Measurements from ENCODE around the gene OR2T2.
"Not testable (repeated sequence)": the region's sequence is repeated elsewhere in the genome, so short reads cannot be mapped to it uniquely, and the experiment has no call there.

The OR2T2 gene, protein sequence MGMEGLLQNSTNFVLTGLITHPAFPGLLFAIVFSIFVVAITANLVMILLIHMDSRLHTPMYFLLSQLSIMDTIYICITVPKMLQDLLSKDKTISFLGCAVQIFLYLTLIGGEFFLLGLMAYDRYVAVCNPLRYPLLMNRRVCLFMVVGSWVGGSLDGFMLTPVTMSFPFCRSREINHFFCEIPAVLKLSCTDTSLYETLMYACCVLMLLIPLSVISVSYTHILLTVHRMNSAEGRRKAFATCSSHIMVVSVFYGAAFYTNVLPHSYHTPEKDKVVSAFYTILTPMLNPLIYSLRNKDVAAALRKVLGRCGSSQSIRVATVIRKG

DNA sequence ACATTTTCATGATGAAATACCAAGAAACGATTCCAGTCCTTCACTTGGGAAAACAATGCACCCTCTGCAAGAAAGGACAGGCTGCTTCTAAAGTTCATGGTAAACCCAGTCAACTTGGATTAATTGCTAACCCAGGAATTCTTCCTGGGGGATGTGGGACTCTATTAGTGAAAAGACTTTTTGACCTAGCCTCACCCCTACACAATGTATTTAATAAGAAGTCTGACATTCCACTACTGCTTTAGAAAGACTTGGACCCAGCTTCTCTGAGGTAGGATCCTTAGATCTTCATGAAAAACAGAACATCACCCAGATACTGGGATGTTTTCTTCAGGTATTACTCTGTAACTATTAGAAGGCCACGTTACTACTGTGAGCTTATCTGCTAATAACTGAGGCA, at the start of gene OR2T2:
Gene OR2T2 (plus strand): TSS at position 239 of the 400 bp plus-strand sequence. CDS start 7,161 bp downstream, outside the sequence.
- not testable (repeated sequence) for DNase-seq

DNA sequence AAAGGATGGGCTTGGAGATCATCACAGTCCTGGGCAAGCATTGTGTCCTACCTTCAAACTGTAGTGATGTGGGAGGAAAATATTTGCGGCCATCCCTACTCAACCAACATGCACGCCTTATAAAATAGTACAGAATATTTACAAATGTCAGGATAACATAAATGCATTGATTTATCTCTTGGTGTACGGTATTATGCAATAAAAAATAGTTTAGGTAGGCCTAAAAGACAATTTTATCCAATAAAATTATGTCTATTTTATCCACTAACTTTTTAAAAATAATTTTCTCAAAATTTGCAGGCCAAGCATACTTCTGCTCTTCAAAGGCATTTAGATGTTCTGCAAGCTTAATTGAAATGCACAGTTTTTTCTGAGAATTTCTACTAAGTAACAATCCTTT, 42.7 kb upstream of the OR2T2 start, which contains the start of gene OR2T1:
Gene OR2T1 (plus strand): TSS at position 301 of the 400 bp plus-strand sequence. CDS start 3,100 bp downstream, outside the sequence.
- DNase-seq: no peak

DNA sequence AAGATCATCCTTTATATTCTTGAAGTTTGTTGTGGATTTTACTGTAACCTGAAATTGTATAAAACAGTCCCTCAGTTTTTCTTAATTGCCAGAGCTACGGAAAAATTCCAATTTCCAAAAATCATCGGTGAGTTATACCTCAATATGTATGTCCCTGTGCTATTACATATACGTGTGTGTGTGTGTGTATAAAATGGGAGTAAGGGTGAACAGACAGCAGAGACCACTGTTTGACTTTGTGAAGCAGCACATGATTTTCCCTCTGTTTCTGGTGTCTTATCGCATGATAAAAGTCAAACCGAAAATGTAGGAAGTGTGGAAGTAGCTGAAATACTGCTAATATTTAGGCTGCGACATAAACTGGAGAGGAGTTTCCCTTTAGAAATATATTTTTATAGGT, 41.4 kb upstream of the OR2T2 start:
- DNase-seq: no peak

DNA sequence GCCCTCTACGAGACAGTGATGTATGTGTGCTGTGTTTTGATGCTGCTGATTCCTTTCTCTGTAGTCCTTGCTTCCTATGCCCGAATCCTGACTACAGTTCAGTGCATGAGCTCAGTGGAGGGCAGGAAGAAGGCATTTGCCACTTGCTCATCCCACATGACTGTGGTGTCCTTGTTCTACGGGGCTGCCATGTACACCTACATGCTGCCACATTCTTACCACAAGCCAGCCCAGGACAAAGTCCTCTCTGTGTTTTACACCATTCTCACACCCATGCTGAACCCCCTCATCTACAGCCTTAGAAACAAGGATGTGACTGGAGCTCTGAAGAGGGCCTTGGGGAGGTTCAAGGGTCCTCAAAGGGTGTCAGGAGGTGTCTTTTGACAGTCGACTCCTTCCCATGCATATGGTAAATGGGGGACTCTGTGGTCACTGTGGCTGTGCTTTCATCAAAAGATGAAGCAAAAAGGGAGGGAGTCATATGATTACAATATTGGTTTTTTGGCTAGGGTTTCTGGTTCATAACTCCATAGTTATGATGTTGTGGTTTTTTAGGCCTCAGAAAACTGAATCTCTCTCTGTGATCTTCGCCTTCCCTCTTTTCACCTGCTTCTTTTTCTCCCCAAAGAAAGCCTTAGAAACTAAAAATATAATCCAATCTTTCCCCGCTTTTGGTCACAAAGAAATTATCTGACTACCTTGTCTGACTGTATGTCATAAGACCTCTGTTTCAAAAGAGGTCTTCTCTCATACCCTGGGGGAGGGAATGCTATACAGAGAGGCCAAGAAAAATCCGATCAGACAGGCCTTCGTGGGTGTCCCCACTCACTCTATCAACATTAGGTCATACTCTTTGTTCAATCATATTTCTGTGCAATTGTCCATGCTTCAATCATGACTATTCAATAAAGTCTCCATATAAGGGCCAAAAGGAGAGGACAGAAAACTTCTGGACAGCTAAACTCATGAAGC, 38.4 kb upstream of the OR2T2 start:
- no peak for DNase-seq

DNA sequence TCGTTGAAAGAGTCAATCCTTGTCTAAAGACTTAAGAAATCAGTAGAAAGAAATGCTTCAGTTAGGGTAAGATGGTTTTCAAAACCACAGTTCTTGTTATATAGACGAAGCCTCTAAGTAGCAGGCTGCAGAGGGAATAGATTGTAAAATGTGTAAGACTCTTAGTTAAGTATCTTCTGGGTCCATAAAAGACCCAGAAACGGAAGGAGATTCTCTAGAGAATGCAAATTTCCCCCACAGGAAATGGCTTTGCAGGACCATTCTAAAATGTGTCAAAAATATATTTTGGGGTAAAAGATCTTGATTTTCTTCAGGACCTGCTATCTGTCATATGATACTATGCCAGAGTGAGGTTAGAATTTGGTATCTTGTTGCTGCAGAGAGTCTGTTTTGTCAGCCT, 29.2 kb upstream of the OR2T2 start:
- DNase-seq: no peak

DNA sequence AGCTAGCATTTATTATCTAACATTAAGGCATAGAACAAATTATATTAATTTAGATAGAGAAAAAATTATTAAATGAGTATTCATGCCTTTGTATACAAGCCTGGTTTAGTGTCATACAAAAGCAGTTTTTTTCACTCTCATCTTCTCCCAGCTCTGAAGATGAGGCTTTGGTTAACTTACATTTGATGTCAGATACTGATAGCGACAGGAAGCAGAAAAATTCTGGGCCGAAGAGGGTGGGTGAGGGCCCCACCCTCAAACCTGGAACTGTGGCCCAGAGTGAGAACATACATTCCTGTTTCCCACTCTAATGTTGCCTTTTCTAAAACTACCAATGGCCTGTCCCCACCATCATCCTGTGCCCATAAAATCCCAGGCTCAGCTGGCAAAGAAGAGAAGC, 27.6 kb upstream of the OR2T2 start:
- no peak for DNase-seq

DNA sequence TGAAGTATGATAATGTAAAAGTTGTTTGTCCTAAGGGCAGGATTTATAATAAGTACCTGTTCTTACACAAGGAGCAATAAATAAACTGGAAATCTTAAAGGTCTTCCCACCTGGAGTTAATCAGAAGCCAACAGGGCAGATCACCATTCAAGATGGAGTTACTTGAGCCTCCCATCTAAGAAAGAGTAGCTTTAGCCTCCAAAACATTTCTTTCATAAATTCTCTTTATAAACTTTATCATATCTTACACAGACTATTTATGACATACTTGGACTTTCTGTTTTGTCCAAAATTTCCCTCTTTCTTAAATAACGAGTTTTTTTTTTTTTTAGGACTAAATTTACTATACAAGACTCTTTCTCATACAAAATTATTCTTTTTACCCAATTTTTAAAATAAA, 24.1 kb upstream of the OR2T2 start:
- DNase-seq: no peak

DNA sequence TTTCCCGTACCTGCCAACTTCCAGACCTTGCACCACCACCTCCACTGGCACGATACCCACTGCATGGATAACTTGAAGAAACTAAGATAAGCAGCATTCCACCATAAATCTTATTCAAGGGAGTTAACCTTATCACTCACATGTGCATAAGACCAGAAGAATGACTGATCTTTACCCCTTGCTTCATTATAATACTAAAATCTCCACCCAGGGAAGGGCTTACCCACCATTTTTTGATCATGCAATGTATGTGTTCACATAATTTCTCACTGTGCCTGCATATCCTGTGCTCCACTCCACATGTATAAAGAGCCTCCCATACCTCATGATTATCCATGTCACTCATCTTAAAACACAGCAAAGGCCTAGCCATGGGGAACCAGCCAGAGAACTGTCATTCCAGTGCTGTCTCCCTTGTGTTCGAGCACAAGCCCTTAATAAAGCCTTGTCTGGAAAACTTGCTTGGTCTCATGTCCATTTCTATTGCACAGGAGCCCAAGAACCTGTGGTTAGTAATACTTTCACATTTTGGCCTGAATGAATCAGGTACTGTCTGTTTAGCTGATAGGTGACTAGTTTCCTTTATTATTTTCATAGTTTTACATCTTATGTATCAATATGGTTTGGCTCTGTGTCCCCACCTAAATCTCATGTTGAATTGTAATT, 17.8 kb upstream of the OR2T2 start:
- DNase-seq: not testable (repeated sequence)

DNA sequence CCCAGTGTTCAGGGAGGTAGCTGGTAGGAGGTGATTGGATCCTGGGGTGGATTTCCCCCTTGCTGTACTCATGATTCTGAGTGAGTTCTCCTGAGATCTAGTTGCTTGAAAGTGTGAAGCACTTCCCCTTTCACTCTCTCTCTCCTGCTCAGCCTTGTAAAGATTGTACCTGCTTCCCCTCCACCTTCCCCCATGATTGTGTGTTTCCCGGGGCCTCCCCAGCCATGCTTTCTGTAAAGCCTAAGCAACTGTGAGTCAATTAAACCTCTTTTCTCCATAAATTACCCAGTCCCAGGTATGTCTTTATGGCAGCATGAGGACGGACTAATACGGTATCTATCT, 17.3 kb upstream of the OR2T2 start:
- DNase-seq: not testable (repeated sequence)

DNA sequence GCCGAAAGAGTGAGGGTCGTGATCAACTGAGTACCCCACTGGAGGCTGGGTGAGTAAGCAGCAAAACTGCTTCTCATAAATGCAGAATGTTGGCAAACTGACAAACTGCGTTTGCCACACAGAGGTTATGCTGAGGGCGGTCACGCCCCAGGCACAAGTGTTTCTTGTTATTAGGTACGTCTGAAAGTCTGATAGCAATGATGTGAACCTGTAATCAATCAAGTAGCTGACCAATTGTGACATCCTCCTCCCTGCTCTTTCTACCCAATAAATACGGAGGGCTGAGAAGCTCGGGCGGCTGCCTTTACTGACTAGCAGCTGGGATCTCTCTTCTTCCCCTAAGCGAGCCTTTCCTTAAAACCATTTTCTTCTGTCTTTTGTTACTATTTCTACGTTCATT, 13.8 kb upstream of the OR2T2 start:
- not testable (repeated sequence) for DNase-seq

DNA sequence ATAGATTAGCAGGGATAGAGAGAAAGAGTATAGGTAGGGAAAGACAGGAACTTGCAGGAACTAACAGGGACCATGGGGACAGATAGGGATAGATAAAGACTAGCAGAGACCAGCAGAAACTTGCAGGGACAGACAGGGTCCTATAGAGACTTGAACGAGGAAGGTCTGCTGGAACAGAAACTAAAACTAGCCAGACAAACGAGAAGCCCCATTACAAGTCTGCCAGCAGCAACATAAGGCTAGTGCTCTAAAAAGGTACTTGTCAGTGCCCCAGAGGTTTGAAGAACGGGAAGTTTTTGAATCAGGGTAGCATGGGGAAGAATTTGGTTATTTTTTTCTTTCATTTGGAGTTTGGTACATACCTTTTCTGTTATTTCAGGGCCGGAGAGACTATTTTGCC, 13.2 kb upstream of the OR2T2 start:
- DNase-seq: not testable (repeated sequence)

DNA sequence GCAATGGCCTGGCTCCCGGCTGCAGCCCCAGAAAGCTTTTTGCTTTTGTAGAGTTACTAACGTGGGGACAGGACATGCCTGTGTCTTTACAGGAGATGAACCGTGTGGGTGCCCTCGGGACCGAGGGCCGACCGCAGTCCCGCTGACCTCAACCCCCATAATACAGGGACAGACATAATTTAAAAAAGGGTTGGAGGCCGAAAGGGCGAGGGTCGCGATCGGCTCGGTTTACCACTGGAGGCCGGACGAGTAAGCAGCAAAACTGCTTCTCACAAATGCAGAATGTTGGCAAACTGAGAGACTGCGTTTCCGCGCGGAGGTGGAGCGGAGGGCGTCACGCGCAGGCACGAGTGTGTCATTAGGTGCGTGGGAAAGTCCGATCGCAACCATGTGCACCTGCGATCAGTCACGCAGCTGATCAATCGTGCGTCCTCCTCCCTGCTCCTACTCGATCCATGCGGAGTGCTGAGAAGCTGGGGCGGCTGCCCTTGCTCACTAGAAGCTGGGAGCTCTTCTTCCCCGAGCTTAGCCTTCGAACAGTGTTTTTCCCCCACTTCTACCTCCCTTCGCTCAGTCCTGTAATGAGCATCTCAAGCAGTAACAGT, 11.5 kb upstream of the OR2T2 start:
- DNase-seq: not testable (repeated sequence)

DNA sequence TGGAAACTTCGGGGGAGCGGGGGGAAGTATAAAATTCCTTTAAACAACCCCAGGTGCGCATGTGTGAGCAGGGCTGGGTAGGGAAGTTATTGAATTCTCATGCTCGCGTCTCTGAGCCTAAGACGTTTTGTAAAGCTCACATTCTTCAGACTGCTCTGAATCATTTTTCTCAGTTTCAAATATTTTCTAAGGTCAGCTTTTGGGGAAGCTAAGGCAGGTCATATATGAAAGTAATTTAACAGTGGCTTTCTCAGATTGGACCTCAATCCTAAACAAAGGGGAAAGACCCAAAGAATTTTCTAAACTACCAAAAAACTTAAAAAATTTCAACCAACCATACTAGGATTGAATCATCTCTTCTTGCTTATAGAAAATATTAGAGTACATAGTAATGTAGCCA, 10.5 kb upstream of the OR2T2 start:
- DNase-seq: not testable (repeated sequence)

DNA sequence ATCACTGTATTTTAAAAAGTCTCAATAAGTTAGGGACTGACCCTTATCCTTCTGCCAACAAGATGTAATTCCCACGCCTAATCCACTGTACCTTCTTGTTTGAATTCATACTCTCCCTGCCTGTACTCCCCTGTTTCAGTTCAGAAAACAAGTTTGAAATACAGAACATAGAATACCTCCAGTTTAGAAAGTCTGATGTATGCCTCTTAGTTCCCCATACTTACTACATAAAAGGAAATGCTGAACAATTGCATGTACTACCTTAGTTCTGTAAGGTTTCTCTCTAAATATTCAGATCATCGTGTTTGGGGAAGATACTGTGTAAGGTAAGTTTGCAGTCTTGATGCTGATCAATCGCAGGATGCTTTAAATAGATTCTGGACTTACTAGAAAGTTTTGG, 9.1 kb upstream of the OR2T2 start:
- DNase-seq: not testable (repeated sequence)

DNA sequence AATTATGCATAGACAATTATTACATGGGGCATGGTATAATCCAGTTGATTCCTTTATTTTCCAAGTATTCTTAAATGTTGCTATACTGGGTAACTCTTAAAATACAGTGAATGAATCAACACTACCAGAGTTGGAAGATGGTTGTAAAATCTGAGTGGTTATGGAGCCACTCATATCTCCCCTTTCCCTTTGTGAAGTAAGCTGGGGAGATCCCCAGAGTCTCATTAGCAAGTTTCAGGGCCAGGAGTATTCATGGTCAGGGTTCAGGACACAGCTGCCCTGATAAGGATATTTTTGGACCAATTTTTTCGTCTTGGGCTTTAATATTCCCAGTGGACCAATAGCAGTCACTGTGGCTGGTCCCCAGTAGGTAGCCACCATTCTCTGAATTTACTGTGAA, 6.8 kb upstream of the OR2T2 start:
- DNase-seq: not testable (repeated sequence)

DNA sequence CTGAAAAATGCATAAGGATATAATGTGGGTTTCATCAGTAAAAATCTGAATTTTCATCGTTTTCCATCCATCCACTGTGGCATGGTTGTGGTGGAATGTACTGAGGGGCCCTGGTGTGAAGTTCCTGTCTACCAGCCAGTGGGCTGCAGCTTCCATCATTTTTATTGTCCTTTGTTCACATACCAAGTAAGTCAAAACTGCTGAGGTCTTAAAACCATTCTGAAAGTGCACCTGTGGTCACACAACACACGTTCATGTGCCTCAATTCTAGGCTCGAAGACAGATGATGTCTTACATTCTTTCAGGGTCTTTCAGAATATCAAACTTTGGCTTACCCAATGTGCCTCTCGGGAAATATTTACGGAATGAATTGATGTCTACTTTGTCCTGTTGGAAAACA, 6.2 kb upstream of the OR2T2 start:
- not testable (repeated sequence) for DNase-seq

DNA sequence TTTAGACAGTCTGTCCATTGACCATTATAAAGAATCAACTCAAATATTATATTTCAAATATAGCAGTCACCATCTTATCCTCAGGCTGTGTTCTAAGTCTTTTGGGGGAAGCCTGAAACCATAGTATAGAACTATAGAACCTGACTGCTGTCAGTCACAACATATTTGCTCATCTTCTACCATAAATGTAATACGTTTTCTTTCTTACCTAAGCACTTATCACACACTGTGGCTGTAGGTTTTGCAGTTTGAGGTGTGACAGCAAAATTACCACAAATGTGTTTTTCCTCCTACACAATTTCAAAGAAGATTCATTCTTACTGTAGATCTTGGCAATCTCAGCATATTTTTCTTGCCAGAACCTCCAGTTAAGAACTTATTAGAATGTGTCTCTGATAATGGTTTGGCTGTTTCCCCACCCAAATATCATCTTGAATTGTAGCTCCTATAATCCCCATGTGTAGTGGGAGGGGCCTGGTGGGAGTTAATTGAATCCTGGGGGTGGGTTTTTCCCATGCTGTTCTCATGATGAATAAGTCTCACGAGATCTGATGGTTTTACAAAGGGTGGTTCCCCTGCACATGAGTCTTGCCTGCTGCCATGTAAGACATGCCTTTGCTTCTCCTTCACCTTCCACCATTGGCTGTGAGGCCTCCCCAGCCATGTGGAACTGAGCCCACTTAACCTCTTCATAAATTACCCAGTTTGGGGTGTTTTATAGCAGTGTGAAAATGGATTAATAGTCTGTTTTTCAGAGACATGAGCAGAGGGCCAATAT, 2.7 kb upstream of the OR2T2 start:
- DNase-seq: not testable (repeated sequence)

DNA sequence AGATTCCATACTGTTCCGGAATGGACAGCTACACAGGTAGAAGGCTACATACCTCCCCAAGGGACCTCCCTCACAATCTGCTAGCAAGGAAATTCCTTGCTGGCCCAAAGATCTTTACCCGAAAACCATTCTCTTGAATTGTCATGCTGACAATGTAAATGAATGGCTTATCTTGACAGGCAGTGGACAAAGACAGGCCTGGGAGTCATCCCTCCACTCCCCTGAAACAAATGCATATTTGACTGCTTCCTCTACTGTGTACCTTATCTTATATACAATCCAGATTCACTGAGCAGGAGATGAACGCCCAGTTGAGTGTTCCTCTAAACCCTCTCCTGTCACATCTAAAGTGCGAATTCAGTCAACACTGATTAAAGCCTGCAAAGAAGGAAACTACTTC, 834 bp upstream of the OR2T2 start:
- not testable (repeated sequence) for DNase-seq

DNA sequence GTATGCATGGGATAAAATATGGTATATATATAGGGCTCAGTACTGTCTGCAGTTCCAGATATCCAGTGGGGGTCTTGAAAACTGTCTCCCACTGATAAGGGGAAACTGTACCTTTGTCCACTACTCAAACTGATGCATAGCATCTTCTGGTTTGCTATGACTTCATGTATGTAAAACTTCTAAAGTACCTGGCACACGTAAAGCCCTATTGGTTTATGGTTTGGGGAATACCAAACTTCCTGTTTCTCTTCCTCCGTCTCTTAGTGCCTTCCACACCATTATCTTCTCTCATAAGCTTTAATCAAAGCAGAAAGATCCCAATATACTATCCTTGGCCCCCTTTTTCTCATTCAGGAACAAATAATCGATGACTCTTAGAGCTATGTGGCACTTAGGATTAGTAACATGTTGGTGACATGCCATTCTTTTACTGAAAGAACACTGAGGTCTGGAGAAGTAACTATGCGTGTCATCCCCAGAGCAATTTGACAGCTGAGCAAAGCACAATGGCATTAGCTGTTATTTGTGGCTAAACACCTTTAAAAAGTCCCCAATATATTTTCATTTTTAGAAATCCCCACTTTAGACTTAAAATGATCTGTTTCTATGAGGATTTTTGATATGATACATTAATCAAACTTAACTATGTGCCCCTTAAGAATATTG, 3.1 kb downstream of the OR2T2 start:
- DNase-seq: not testable (repeated sequence)

DNA sequence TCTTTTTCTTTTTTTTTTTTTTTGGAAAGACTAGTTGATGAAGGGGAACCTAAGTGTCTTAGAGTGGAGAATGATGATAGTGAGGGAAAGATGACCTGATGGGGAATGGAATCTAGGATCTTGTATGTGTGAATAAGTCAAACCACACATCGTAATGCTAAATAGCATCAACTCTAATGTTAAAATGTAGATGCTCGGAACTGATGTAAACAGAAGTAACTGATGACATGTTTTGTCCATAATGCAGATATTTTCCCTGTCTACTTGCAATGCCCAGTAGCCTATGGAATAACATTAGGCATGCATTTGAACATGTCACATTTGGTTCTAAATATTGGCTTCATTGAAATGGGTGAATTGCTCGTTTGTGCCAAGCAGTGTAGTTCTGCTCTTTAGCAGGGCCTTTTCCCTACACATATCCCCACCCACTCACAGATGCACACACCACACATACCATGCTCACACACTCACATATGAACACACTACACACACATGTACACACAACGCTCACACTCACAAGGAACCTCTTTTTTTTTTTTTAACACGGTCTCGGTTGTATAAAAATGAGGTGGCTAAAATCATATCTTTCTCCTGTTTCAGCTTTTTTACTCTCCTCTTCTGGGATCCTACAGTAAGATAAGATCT, 4.5 kb downstream of the OR2T2 start:
- not testable (repeated sequence) for DNase-seq

Data from COR-L47 (cell line).